AG04449 (cell line): Measurements from ENCODE around the gene DISP2.

Experiments
- CTCF ChIA-PET: fragments of 350-600 bp; formaldehyde crosslinking; extraction: SDS; loops from one replicate; lab custom pipeline; 2021; ENCODE audit warnings: antibody characterized with exemption; lab: Yijun Ruan, JAX
- POLR2A ChIA-PET: fragments of 400-600, 350-600 bp; formaldehyde crosslinking; extraction: SDS; loops from one replicate; lab custom pipeline; 2020; ENCODE audit warnings: antibody characterized with exemption, inconsistent platforms; lab: Yijun Ruan, JAX
- DNase-seq: peaks from one replicate; pipeline ENCODE4 v3.0.0-alpha.2; 2010; ENCODE audit warnings: low read depth, low spot score
- H3K4me3 ChIP-seq: 2 replicates; pipeline ENCODE4 v1.5.1; 2011; ENCODE audit warnings: low read depth, mild to moderate bottlenecking, control low read depth, low read length
- CTCF ChIP-seq: IDR thresholded peaks from one replicate; pipeline ENCODE4 v1.5.1; 2011; ENCODE audit warnings: mild to moderate bottlenecking, moderate library complexity, low read length, control low read depth, inconsistent platforms; ENCODE audit not compliant: insufficient read depth; ENCODE audit errors: missing control alignments

Gene DISP2

GRCh38 chr15:40420071-40420713 is 62.2 kb downstream of the DISP2 start:
- POLR2A ChIA-PET, result interaction anchor here (1.4 kb wide), 1 partner anchor 14 kb away, joined by 4 read pairs; the partner anchor contains the start of gene IVD
- no peak for DNase-seq
- CTCF ChIA-PET, result interaction anchor here (1.3 to 8.2 kb wide), 16 partner anchors 9 to 203 kb away, joined by 3 to 115 read pairs (median 20); partner anchors contain the start of genes ANKRD63, CCDC9B, INAFM2 and IVD
- TF ChIP-seq CTCF, result no peak
- no peak overlapping the region for H3K4me3 ChIP-seq

- ChIA-PET CTCF (interaction anchor here (1.1 to 8.2 kb wide), 20 partner anchors 8 to 203 kb away, joined by 3 to 115 read pairs (median 15); partner anchors contain the start of genes ANKRD63, CCDC9B, INAFM2 and IVD), POLR2A (no interaction called here)
- no peak for DNase-seq
- no peak for TF ChIP-seq CTCF
- no peak overlapping the region for H3K4me3 ChIP-seq
Measured at GRCh38 chr15:40420793-40421192, 62.8 kb downstream of the DISP2 start.

- no peak for DNase-seq
- ChIA-PET CTCF (interaction anchor here (0.5 to 8.2 kb wide), 37 partner anchors 8 to 204 kb away, joined by 3 to 115 read pairs (median 5); partner anchors contain the start of genes ANKRD63, CCDC9B, DISP2 and INAFM2), POLR2A (interaction anchor here (0.8 to 1.0 kb wide), 5 partner anchors 9 to 136 kb away, joined by 3 to 6 read pairs (median 3); no protein-coding TSS in a partner anchor)
- peak; percentile 97 for TF ChIP-seq CTCF
- no peak overlapping the region; the same call in 1 of the 2 replicates for H3K4me3 ChIP-seq
Measured at GRCh38 chr15:40421246-40422157, 63.5 kb downstream of the DISP2 start.

- POLR2A ChIA-PET, result interaction anchor here (1.1 kb wide), 1 partner anchor 19 kb away, joined by 3 read pairs; the partner anchor contains the start of gene IVD
- TF ChIP-seq CTCF, result no peak
- no peak overlapping the region for H3K4me3 ChIP-seq
- DNase-seq, result no peak
- CTCF ChIA-PET, result interaction anchor here (0.9 to 8.2 kb wide), 16 partner anchors 19 to 207 kb away, joined by 3 to 115 read pairs (median 12); partner anchors contain the start of genes CCDC9B, INAFM2 and IVD
Measured at GRCh38 chr15:40424483-40425115, 66.6 kb downstream of the DISP2 start.

GRCh38 chr15:40425681-40426080 is 67.7 kb downstream of the DISP2 start:
- CTCF ChIA-PET, result interaction anchor here (1.0 to 8.2 kb wide), 12 partner anchors 11 to 208 kb away, joined by 3 to 115 read pairs (median 8); partner anchors contain the start of genes CCDC9B and INAFM2
- POLR2A ChIA-PET, result interaction anchor here (0.6 kb wide), 1 partner anchor 329 kb away, joined by 3 read pairs; no protein-coding TSS in a partner anchor
- no peak for TF ChIP-seq CTCF
- no peak overlapping the region for H3K4me3 ChIP-seq
- DNase-seq, result no peak
